DMS53 treated with DMSO at 0.1 percent for 48 hours (cell line): Measurements from ENCODE around the gene LKAAEAR1.
"Not testable (repeated sequence)": the region's sequence is repeated elsewhere in the genome, so short reads cannot be mapped to it uniquely, and the experiment has no call there.

Experiments
- DNase-seq: peaks from one replicate; lab custom pipeline; 2025; ENCODE audit not compliant: unreplicated experiment; lab: John Stamatoyannopoulos, UW

The LKAAEAR1 gene

GRCh38 chr20:64099086-64099786 lies 15.0 kb upstream of the LKAAEAR1 start:
- DNase-seq: no peak

GRCh38 chr20:64098471-64099013 lies 14.3 kb upstream of the LKAAEAR1 start:
- no peak for DNase-seq

- no peak for DNase-seq
Measured at GRCh38 chr20:64096535-64096934, 12.3 kb upstream of the LKAAEAR1 start.

- no peak for DNase-seq
Measured at GRCh38 chr20:64095927-64096326, 11.7 kb upstream of the LKAAEAR1 start.

GRCh38 chr20:64095455-64095854 lies 11.3 kb upstream of the LKAAEAR1 start:
- no peak for DNase-seq

- no peak for DNase-seq
Measured at GRCh38 chr20:64093013-64093503, 8.9 kb upstream of the LKAAEAR1 start.

- no peak for DNase-seq
Measured at GRCh38 chr20:64092258-64093012, 8.2 kb upstream of the LKAAEAR1 start.

GRCh38 chr20:64091770-64092169 lies 7.6 kb upstream of the LKAAEAR1 start:
- no peak for DNase-seq

- no peak for DNase-seq
Measured at GRCh38 chr20:64091340-64091739, 7.1 kb upstream of the LKAAEAR1 start.

GRCh38 chr20:64090165-64090564 lies 6.0 kb upstream of the LKAAEAR1 start:
- no peak for DNase-seq

- DNase-seq: not testable (repeated sequence)
Measured at GRCh38 chr20:64088586-64088985, 4.4 kb upstream of the LKAAEAR1 start.

- DNase-seq: not testable (repeated sequence)
Measured at GRCh38 chr20:64087226-64087825, 3.1 kb upstream of the LKAAEAR1 start.

- no peak for DNase-seq
Measured at GRCh38 chr20:64086801-64087200, 2.6 kb upstream of the LKAAEAR1 start.

- no peak for DNase-seq
Measured at GRCh38 chr20:64084685-64085152, 521 bp upstream of the LKAAEAR1 start.

GRCh38 chr20:64083378-64083803 lies 807 bp downstream of the LKAAEAR1 start:
- peak; percentile 42 for DNase-seq

- no peak for DNase-seq
Measured at GRCh38 chr20:64082820-64083377, 1.3 kb downstream of the LKAAEAR1 start.

GRCh38 chr20:64082126-64082731 lies 2.0 kb downstream of the LKAAEAR1 start:
- DNase-seq: no peak

GRCh38 chr20:64081624-64081964 lies 2.6 kb downstream of the LKAAEAR1 start:
- no peak for DNase-seq

- DNase-seq: no peak
Measured at GRCh38 chr20:64080813-64081623, 3.2 kb downstream of the LKAAEAR1 start.
